Measurements from ENCODE around the gene GUCY1A1. TPM values are rescaled to one million over a fixed set of nuclear protein-coding genes. Genes with fewer than 3 reads are reported as not detected.

The GUCY1A1 gene
- total RNA-seq, 3 donors from 2014 or later (not counting 1 experiment from before 2014, with no cell fraction given): 4.1 to 7.4 (median 5.2) TPM

- Histone ChIP-seq H3K27me3 (ENCODE audit: control insufficient read depth, insufficient read depth, low read length) (no peaks in the 10 kb centered on the region), H3K4me3 (ENCODE audit: low read length) (no peak overlapping the region), H3K36me3 (ENCODE audit: control insufficient read depth, insufficient read depth, low read length) (no peaks in the 10 kb centered on the region), H3K27ac (ENCODE audit: low read length) (no peak overlapping the region), H3K9me3 (ENCODE audit: control insufficient read depth, insufficient read depth, low read length) (no peaks in the 10 kb centered on the region), H3K4me1 (ENCODE audit: control insufficient read depth, insufficient read depth, low read length) (no peaks in the 10 kb centered on the region)
- intact Hi-C loops (cut with micrococcal nuclease): no loop called here
- no peaks in the 10 kb centered on the region for H3K36me3 Mint-ChIP-seq
- no peaks in the 10 kb centered on the region for H3K27me3 Mint-ChIP-seq (ENCODE audit: low read depth in 2 of 2)
- 68% methylated on average over 6 of the region's 6 CpGs for WGBS (ENCODE audit: insufficient coverage)
- H3K4me3 Mint-ChIP-seq: no peak overlapping the region
- H3K9me3 Mint-ChIP-seq: no peaks in the 10 kb centered on the region
- ATAC-seq (no peak), DNase-seq (no peak)
- no peak overlapping the region for H3K27ac Mint-ChIP-seq
- TF ChIP-seq CTCF (IDR thresholded peaks at IDR 0.05): no peak
- H3K4me1 Mint-ChIP-seq: no peaks in the 10 kb centered on the region
Measured at GRCh38 chr4:155696726-155697125, 30.1 kb downstream of the GUCY1A1 start.

GRCh38 chr4:155701827-155702226, 35.2 kb downstream of the GUCY1A1 start:
- H3K27ac Mint-ChIP-seq: no peak overlapping the region
- H3K4me3 ChIP-seq (ENCODE audit: low read length): no peak overlapping the region
- no peak overlapping the region for H3K4me3 Mint-ChIP-seq
- no peak overlapping the region for H3K27ac ChIP-seq (ENCODE audit: low read length)
- WGBS (ENCODE audit: insufficient coverage): 82% methylated on average over 1 of the region's 2 CpGs
- intact Hi-C loops (cut with micrococcal nuclease): no loop called here
- no peak for TF ChIP-seq CTCF (IDR thresholded peaks at IDR 0.05)
- DNase-seq (no peak), ATAC-seq (no peak)
- H3K4me1 Mint-ChIP-seq: no peaks in the 10 kb centered on the region
- H3K9me3 ChIP-seq (ENCODE audit: control insufficient read depth, insufficient read depth, low read length): no peaks in the 10 kb centered on the region
- no peaks in the 10 kb centered on the region for H3K9me3 Mint-ChIP-seq
- no peaks in the 10 kb centered on the region for H3K27me3 Mint-ChIP-seq (ENCODE audit: low read depth in 2 of 2)
- no peaks in the 10 kb centered on the region for H3K4me1 ChIP-seq (ENCODE audit: control insufficient read depth, insufficient read depth, low read length)
- H3K36me3 Mint-ChIP-seq: no peaks in the 10 kb centered on the region
- no peaks in the 10 kb centered on the region for H3K27me3 ChIP-seq (ENCODE audit: control insufficient read depth, insufficient read depth, low read length)
- no peaks in the 10 kb centered on the region for H3K36me3 ChIP-seq (ENCODE audit: control insufficient read depth, insufficient read depth, low read length)

GRCh38 chr4:155703486-155704247, 37.0 kb downstream of the GUCY1A1 start:
- Mint-ChIP-seq H3K27me3 (ENCODE audit: low read depth in 2 of 2) (no peaks in the 10 kb centered on the region), H3K9me3 (no peaks in the 10 kb centered on the region), H3K36me3 (no peaks in the 10 kb centered on the region), H3K4me1 (no peaks in the 10 kb centered on the region), H3K4me3 (no peak overlapping the region), H3K27ac (no peak overlapping the region)
- Histone ChIP-seq H3K36me3 (ENCODE audit: control insufficient read depth, insufficient read depth, low read length) (no peaks in the 10 kb centered on the region), H3K9me3 (ENCODE audit: control insufficient read depth, insufficient read depth, low read length) (no peaks in the 10 kb centered on the region), H3K4me3 (ENCODE audit: low read length) (no peak overlapping the region), H3K27ac (ENCODE audit: low read length) (no peak overlapping the region), H3K4me1 (ENCODE audit: control insufficient read depth, insufficient read depth, low read length) (no peaks in the 10 kb centered on the region), H3K27me3 (ENCODE audit: control insufficient read depth, insufficient read depth, low read length) (no peaks in the 10 kb centered on the region)
- DNase-seq (no peak), ATAC-seq (no peak)
- WGBS (ENCODE audit: insufficient coverage): 89% methylated on average over 4 of the region's 5 CpGs
- intact Hi-C loops (cut with micrococcal nuclease): no loop called here
- TF ChIP-seq CTCF (IDR thresholded peaks at IDR 0.05): no peak

Measured in natural killer cell (primary cell).